ENCODE data around the gene SERINC4. TPM values are rescaled to one million over a fixed set of nuclear protein-coding genes. Genes with fewer than 3 reads are reported as not detected.

The SERINC4 gene
- total RNA-seq, 1 donor from 2014 or later, result 0.16 TPM

DNA sequence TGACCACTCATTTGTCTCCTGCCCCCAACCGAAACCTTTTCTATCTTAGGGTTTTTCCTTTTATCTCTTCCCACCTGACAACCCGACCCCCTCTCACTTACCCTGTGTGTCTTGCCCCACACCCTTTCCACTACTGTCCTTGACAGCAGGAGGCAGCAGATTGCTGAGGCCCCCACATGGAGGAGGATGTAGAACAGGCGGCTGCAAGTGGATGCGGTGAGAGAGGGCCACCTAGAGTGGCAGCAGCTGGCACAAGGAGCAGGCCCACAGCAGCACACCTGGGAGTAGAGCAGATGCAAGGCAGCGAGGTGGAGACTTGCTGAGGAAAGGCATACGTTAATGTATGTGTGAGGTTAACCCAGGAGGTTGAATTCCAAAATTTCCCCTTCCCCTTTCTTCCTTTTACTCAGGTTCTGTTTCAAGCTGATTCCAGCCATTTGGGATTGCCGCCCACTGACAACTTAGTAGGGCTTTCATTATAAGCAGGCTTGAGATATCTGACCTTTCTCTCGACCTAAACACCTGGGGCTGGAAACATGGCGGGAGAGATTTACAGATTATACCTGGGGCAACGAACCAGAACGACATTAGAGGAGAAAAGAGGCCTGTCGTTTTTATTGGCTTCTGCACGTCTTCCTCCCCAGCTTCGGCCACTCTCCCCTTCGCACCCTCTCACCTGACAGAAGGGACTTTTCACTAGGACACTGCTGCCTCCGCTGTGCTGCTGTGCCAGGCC, 643 bp downstream of the SERINC4 start:
- intact Hi-C loops (cut with micrococcal nuclease), result no loop called here

DNA sequence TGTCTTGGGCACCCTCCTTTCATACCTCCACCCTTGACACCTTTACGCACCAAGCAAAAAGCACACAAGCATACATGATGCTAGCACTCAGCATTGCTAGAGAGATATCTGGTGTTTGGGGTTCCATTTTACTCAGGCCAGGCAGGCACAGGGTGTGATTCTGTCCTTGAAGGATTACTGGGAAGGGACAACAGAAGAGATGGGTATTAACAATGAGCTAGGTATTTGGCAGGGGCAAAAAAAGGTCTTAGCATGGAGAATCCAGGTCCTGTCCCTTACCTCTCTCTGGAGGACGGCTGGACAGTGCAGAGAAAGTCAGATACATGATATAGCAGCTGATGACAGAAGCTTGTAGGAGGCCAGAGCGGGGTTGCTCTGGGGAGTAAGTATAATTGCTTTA, 3.5 kb downstream of the SERINC4 start:
- intact Hi-C loops (cut with micrococcal nuclease), result no loop called here

DNA sequence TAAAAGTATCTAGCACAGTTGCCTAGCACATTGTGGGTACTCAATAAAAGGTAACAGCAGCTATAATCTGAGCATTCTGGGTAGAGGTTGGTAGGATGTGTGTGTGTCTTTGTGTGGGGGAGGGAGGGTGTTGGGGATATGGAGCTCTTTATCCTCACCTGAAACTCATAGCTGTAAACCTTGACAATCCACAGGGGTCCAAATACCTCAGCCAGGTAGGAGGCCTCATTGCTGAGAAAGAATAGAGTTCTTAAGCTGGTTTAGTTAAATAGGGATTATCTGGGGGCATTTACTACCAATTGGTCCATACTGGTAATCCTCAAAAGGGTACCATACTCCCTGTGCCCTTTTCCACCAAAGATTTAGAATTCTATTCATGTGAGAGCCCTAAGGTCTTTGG, 4.0 kb downstream of the SERINC4 start:
- intact Hi-C loops (cut with micrococcal nuclease), result no loop called here

DNA sequence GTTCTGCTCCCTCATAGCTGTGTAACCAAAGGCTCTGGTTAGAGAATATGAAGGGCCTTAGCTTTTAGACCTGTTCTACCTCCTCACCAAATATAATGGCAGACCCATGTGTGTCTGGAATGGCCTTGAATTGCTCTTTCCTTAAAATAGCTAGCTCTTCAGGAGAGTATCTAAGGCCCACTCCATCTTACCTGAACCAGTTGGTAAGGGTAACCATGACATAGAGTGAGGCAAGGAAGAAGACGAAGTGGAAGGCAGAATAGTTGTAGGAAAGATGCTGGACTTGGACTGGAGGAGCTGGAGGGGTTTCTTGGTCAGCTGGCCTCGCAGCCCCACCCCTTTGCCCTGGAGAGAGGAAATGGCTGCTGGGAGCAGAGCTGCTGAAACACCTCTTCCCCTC, 4.8 kb downstream of the SERINC4 start:
- intact Hi-C loops (cut with micrococcal nuclease), result no loop called here

DNA sequence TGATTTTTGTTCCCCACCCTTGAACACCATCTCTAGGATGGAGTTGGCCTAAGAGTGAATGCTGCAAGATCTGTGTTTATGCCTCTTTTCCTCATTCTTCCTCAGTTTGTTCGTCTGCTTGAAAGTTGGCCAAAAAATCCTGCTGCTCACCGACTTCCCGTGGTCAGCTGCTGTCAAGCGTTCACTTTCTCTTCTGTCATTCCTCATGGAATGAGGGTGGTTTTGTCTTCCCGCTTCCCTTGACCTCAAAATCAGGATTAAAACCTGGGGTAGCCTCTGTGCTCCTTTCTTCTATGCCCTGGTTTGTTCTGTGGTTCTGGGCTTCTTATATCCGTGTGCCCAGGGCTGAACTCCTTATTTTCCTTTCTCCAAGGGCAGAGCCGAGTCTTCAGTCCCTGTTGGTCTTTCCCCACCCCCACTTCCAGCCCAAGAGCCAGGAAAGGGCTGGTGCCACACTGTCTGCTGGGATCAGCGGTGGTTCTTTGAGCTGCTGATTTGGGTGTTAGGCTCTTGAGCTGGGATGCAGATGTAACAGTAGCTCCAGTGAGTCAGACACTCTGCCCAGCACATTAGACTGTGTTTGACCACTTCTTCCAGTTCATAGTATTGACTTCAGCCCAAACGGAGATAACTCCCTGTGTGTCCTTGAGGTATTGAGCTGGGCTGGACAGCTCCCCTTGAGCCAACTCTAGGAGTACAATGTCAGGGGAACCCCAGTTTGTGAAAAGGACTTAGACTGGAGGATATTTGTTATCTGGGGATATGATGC, 5.6 kb downstream of the SERINC4 start:
- intact Hi-C loops (cut with micrococcal nuclease), result loop anchor here (5.0 kb wide), 1 partner anchor 282 kb away; no protein-coding TSS in a partner anchor

DNA sequence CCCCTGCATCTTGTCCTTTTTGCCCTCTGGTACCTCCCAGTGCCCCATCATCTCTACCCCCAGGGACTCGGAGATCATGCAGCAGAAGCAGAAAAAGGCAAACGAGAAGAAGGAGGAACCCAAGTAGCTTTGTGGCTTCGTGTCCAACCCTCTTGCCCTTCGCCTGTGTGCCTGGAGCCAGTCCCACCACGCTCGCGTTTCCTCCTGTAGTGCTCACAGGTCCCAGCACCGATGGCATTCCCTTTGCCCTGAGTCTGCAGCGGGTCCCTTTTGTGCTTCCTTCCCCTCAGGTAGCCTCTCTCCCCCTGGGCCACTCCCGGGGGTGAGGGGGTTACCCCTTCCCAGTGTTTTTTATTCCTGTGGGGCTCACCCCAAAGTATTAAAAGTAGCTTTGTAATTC, 6.4 kb downstream of the SERINC4 start:
- intact Hi-C loops (cut with micrococcal nuclease), result loop anchor here (5.0 kb wide), 1 partner anchor 281 kb away; no protein-coding TSS in a partner anchor

DNA sequence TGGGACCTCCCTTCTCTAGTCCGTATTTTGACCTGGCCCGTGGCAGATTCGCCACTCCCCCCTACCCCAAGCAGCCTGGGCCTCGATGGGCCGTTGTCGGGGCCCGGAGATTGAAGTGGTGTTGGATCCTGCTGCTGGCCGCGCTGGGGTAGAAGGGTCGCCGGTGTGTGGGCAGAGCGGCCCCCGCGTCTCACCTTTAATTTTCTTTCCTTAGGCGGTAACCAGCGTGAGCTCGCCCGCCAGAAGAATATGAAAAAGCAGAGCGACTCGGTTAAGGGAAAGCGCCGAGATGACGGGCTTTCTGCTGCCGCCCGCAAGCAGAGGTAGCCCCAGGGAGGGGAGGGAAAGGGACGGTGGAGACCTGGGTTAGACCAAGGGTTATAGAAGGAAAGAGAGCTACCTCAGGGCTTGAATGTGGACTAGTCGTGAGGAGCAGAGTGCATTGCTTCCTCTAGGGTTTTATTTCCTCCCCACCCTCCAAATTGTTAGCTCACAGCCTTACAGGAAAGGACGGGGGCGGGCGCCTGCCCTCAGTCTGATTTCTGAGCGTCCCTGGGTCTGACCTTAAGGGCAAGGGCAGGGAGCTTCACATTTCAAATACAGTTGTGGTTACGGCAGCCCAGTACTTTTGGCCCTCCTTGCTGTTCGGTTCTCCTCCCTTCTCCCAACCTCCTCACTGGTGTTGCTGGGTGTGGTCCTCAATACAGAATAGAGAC, 7.1 kb downstream of the SERINC4 start:
- intact Hi-C loops (cut with micrococcal nuclease), result loop anchor here (1.0 to 5.0 kb wide), 5 partner anchors 7 to 281 kb away; partner anchors contain the start of genes HYPK, MFAP1 and SERINC4

DNA sequence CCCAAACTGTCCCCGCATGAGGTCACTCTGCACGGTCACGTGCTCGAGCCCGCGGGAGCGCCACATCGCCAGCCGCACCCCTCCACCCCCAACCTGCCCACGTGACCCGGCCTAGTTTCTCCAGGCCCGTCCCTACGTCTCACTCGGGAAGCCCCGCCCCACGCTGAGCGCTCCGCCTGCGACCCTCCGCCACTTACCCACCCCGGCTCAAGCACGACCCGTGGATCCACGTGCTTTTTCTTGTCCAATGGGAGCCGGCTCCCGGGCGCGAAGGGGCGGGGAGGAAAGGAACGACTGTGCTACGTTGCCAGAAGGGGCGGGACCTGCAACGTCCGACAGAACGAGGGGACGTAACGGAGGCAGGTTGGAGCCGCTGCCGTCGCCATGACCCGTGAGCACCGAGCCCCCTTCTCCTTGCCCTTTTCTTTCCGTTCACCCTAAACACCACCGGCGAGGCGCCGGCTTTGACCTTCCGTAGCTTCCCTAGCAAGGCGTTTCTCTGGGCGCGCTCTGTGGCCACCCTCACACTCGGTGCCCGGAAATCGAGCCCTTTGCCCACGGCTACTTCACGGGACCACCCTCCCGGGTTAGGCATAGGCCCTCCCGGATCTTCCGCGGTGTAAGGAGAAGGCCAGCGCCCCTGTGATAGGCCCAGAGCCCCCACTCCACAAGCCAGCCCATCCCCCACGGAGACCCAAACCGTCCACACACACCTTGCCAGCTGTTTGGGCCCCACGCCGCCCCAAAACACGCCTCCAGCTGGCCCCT, 7.8 kb downstream of the SERINC4 start, which contains the start of gene SERF2:
Gene SERF2, plus strand, starts transcription at position 328 of the 768 bp plus-strand sequence. Its CDS starts 57 bp downstream, at position 385.
- intact Hi-C loops (cut with micrococcal nuclease), result loop anchor here (1.0 to 5.0 kb wide), 5 partner anchors 8 to 280 kb away; partner anchors contain the start of genes HYPK, MFAP1 and SERINC4

DNA sequence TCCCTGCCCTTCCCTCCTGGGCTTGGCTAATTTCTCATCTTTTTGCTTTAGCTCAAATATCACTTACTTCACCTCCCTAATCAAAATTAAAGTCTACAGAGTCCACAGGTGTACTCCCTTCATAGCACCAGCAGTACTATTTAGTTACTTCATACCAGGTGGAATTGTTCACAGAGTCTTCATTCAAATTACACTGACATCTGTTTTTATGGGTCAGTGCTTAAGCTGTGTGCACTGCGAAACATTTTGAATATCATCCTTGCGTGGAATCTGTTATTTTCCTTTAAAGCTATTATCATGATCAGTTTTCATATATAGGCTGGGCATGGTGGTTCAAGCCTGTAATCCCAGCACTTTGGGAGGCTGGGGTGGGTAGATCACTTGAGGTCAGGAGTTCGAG, 10.6 kb downstream of the SERINC4 start:
- intact Hi-C loops (cut with micrococcal nuclease), result no loop called here

DNA sequence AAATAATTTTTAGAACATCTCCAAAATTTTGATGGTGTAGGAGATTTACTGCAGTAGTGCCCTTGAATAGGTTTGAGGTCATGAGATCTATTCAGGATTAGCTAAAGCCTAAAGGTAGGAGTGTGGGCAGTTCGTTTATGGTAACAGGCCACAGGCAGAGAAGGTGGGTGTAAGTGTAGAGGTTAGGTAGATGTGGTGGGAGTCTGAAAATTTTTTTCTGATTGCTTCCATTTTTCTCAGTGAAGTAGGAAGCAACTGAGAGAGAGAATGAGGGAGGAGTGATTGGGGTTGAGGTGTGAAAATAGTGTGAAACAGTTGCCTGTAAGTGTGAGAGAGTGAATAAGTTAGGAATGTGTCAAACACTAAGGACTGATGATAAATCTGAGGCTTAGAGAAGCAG, 21.0 kb downstream of the SERINC4 start:
- intact Hi-C loops (cut with micrococcal nuclease), result no loop called here

DNA sequence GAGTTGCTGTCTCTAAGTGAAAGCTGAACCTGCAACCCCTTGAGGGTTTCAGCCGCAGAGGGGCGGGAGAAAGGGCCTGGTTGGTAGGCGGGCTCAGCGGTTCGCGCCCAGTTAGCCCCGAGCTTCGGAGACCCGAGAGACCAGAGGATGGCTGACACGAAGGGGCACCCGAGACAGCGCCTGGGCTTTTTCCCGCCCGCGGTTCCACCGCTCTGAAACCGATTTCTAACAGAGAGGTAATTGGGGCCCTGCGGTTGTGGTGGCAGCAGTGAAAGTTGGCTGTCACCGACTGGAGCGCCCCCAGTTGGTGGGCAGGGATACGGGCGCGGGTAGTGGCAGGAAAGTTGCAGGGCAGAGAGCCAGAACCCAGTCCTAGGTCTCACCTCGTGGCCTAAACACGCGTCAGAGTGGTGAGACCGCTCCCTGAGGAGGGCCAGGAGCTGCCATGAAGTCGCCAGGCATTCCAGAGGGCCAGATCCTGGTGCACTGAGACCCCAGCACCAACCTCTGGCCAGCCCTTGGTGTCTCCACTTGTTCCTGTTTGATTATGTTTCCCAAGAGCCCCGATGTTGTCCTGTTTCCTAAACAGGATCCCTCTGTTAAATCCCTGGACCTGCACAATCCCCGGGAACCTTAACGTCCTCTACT, 22.6 kb downstream of the SERINC4 start:
- intact Hi-C loops (cut with micrococcal nuclease), result loop anchor here (1.0 kb wide), 2 partner anchors 15 to 49 kb away; partner anchors contain the start of gene SERF2

DNA sequence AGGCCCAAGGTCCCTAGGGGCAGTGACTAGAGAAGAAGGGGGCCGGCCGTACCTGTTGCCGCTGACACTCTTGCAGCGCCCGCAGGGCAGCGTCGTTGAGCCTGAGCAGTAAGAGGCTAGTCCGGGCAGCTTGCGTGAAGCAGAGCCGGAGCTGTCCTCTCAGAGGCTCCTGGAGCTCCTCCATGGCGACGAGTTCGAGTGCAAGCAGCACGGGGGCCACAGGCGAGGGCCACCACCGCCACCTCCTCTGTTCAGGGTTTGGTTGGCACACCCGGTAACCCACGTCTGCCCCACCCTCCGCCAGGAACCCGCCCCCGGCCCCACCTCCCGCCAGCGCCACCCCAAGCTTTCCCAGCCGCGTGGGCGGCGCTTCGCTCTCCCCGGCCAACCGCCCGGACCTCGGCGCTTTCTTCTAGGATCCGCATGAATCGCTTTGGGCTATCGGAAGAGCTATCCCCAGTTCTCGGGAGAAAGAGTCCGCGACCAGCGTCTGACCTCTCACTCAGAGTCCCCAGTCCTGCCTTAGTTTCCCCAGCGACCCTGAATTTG, 23.2 kb downstream of the SERINC4 start, which contains the start of gene ELL3:
Gene ELL3, minus strand, starts transcription at position 249 of the 549 bp plus-strand sequence. Its CDS starts 65 bp downstream, at position 184.
- intact Hi-C loops (cut with micrococcal nuclease), result loop anchor here (1.0 kb wide), 3 partner anchors 16 to 266 kb away; partner anchors contain the start of gene SERF2

DNA sequence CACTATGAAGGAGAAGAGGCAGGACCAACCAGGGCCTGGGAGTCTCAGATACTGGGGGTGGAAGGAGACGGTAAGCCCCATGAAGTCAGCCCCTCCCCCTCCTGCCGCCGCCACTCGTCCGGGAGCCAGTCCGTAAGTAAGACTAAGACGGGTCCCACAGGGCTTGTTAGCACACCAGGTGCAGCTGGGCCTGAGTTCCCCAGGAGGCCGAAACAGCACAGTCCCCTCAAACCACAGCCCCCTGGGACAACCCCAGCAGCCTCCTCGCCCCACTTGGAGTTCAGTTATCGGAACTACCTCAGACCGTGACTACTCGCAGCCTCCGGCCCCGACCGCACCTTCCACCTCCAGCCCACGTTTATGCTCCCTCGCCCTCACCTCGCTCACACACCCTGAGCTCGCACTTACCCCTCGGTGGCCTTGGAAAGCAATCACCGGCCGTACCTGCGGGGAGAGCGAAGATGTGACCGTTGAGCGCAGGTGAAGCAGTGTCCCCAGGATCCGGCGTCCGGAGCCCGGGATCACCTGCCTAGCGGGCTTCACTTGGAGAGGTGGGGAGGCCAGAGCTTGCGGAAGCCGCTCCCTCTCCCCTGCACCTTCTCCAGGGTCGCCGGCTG, 23.8 kb downstream of the SERINC4 start:
- intact Hi-C loops (cut with micrococcal nuclease), result loop anchor here (1.0 kb wide), 1 partner anchor 266 kb away; no protein-coding TSS in a partner anchor

DNA sequence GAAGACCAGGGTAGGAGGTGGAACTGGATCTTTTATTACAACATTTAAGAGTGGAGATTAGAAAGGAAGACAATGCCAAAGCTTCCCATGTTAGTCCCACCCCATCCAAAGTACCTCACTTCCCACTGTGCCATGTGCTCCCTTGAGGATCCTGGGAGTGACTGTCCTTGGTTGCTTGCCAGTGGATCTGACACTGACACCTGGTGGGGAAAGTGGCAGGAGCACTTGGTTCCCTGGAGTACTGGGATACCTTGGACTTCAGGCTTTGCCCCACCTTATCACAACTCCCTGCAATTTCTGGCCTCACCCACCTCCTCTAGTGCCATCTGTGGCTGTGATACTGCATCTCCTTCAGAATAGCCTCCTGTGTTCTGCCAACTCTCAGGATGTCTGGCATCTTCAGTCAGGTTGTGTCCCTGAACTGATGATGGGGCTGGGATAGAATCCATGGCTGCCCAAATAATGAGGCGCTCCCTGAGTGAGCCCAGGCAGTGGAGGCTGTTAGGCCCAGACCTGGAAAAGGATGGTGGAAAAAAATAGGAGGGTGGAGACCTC, 24.5 kb downstream of the SERINC4 start:
- intact Hi-C loops (cut with micrococcal nuclease), result no loop called here

DNA sequence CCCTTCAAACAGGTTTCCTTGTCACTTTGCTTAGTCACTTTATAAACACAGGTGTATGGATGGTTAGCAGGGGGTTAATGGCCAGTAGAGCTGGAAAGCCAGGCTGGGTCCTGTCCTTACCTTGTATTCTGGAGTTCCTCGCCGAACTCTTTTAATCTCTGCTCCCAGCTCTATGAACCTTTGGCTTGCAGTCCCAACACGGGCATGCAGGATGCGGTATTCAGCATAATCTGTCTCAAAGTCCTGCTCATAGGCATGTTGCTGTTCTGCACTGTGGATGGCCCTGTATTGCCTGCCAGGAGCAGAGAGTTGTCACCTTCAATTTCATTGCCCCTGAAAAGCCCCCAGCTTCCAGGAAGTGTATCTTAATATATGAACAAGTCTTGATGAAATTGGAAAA, 26.0 kb downstream of the SERINC4 start:
- intact Hi-C loops (cut with micrococcal nuclease), result no loop called here

DNA sequence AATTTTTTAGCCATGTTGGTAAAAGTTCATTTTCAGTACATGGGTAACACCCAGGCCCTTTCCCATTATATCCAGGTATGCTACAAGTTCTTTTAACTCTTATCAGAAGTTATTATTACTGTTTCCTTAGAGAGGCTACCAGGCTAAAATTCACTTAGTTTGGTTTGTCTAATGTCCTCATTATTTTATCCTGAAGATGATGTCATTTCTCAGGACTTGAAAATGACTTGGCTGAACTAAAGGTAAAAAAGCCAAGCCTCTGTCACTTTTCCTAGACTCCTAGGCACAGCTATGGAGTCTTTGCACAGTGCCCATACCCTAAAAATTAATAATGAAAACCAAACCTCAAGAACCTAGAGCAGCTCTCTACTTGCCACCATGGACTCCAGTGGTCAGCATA, 27.4 kb downstream of the SERINC4 start:
- intact Hi-C loops (cut with micrococcal nuclease), result no loop called here

DNA sequence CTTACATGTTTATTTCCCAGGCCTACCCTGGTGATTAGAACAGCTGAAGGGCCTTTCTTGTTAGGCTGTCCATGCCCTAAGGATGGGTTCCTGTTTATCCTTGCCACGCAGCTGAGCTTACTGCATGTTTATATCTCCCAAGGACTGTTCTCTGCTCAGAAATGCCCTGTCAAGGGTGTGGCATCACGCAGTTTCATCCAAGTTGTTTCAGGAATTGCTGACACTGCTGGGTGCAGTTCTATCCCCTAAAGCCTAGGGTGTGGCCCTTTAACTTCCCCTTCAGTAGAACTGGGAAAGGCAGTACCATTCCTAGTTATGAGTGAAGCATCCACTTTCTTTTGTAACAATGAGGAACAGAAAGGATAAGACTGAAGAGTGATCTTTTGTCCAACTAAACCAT, 28.2 kb downstream of the SERINC4 start:
- intact Hi-C loops (cut with micrococcal nuclease), result no loop called here

DNA sequence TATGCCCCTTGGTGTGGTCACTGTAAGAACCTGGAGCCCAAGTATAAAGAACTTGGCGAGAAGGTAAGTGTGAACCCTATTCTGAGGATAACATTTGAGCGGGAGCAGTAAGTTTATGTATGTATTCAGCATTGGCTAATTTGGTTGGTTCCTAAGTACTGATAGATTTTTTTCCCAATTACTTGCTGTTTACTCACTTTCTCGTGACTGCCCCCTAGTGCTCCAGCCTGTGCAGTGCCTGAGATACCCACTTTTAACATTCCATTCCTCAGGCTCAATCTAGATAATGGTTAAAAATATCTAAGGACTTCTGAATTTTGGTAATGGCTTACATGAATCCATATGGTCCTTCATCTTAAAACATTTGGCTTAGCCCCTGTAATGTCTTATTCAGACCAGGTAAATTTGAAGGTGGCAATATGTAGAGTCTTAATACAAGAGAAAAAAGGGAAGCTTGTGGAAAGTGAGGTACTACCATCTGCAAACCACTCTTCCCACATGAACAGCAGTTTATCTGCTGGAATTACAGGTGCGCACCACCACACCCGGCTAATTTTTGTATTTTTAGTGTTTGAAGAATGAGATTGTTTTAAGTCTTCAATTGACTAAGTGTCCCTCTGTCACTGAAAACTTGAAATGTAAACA, 30.3 kb downstream of the SERINC4 start:
- intact Hi-C loops (cut with micrococcal nuclease), result no loop called here
